CD8-positive, alpha-beta memory T cell (primary cell): ENCODE results near the gene DUSP2. TPM values are rescaled to one million over a fixed set of nuclear protein-coding genes. Genes with fewer than 3 reads are reported as not detected.
A peak's percentile ranks its signal among the peaks of the same experiment; 100 is the strongest.

Experiments
- CTCF ChIA-PET: fragments of 350-600 bp; sonication (Branson Sonifier 250); formaldehyde crosslinking; loops from one replicate; lab custom pipeline; 2021; ENCODE audit warnings: antibody characterized with exemption; lab: Charles Lee
- POLR2A ChIA-PET: fragments of 350-600 bp; sonication (Branson Sonifier 250); formaldehyde crosslinking; loops from one replicate; lab custom pipeline; 2021; ENCODE audit warnings: antibody characterized with exemption; lab: Charles Lee
- DNase-seq, 5 donors: peaks; one replicate each; pipeline versions ENCODE4 v3.0.0 to v3.0.0-alpha.2; 2020 to 2022; ENCODE audit warnings: mixed read lengths in 1 of 5
- H3K27ac ChIP-seq: one replicate; pipeline ENCODE4 v1.7.0; 2013; ENCODE audit warnings: low read depth, mild to moderate bottlenecking, low read length, moderate library complexity
- H3K27me3 ChIP-seq: 2 replicates; pipeline ENCODE4 v1.7.0; 2013; ENCODE audit warnings: low read length, mild to moderate bottlenecking; ENCODE audit not compliant: insufficient read depth, poor library complexity, severe bottlenecking
- H3K36me3 ChIP-seq: 2 replicates; pipeline ENCODE4 v1.7.0; 2013; ENCODE audit warnings: mild to moderate bottlenecking, low read length, moderate library complexity; ENCODE audit not compliant: insufficient read depth
- H3K4me1 ChIP-seq: 2 replicates; pipeline ENCODE4 v1.7.0; 2013; ENCODE audit warnings: mild to moderate bottlenecking, low read length, moderate library complexity; ENCODE audit not compliant: insufficient read depth
- H3K4me3 ChIP-seq: 2 replicates; pipeline ENCODE4 v1.7.0; 2013; ENCODE audit warnings: mild to moderate bottlenecking, low read length
- H3K9me3 ChIP-seq: 2 replicates; pipeline ENCODE4 v1.7.0; 2013; ENCODE audit warnings: mild to moderate bottlenecking, low read length
- H3K27ac Mint-ChIP-seq, 8 donors: one replicate each; pipeline ENCODE4 v1.8.0; 2020 to 2021; ENCODE audit warnings: mixed read lengths in 8 of 8, mild to moderate bottlenecking in 6 of 8, inconsistent platforms in 3 of 8, moderate library complexity in 3 of 8
- H3K27me3 Mint-ChIP-seq, 2 donors: one replicate each; pipeline ENCODE4 v1.8.0; 2020 to 2021; ENCODE audit warnings: mixed read lengths in 2 of 2, mild to moderate bottlenecking in 1 of 2, moderate library complexity in 1 of 2
- H3K36me3 Mint-ChIP-seq, 3 donors: one replicate each; pipeline ENCODE4 v1.8.0; 2020 to 2021; ENCODE audit warnings: mixed read lengths in 3 of 3, inconsistent platforms in 1 of 3, mild to moderate bottlenecking in 1 of 3
- H3K4me1 Mint-ChIP-seq, 3 donors: one replicate each; pipeline ENCODE4 v1.8.0; 2020 to 2021; ENCODE audit warnings: mixed read lengths in 3 of 3, inconsistent platforms in 1 of 3, mild to moderate bottlenecking in 1 of 3
- H3K4me3 Mint-ChIP-seq, 7 donors: one replicate each; pipeline ENCODE4 v1.8.0; 2020 to 2021; ENCODE audit warnings: mixed read lengths in 7 of 7, mild to moderate bottlenecking in 6 of 7, moderate library complexity in 4 of 7, inconsistent platforms in 2 of 7
- H3K9me3 Mint-ChIP-seq, 5 donors: one replicate each; pipeline ENCODE4 v1.8.0; 2020 to 2022; ENCODE audit warnings: mixed read lengths in 5 of 5, mild to moderate bottlenecking in 3 of 5, moderate library complexity in 2 of 5, inconsistent platforms in 1 of 5
- polyA plus RNA-seq: library from polyadenylated mRNA; unstranded; fragments of 300-500 nt; fragmentation: Illumina TruSeq; gene quantifications from one replicate; pipeline ENCODE4 v1.2.3, GENCODE V29; 2021
- total RNA-seq, 2 experiments: library from RNA; stranded (reverse); gene quantifications; one replicate each; pipeline ENCODE4 v1.2.3, GENCODE V29; 2021

The DUSP2 gene
- total and polyA plus RNA-seq, 3 experiments from 2014 or later, result 214 to 518 (median 237) TPM

- peaks cover 0 to 2% (median 0%) of the 10 kb centered on the region in 5 donors for H3K9me3 Mint-ChIP-seq
- DNase-seq, result no peak
- peak overlapping the region; percentile 70 to 89 (median 78) for H3K4me3 Mint-ChIP-seq
- peaks cover 9 to 19% (median 11%) of the 10 kb centered on the region in 3 donors for H3K4me1 Mint-ChIP-seq
- CTCF ChIA-PET, result interaction anchor here (2.2 to 2.4 kb wide), 2 partner anchors 28 to 59 kb away, joined by 7 to 16 read pairs; no protein-coding TSS in a partner anchor
- no peak overlapping the region for H3K4me3 ChIP-seq
- no peaks in the 10 kb centered on the region for H3K36me3 Mint-ChIP-seq
- H3K27ac Mint-ChIP-seq, result peak overlapping the region in 1 of 8 donors; percentile 38
- no peaks in the 10 kb centered on the region for H3K9me3 ChIP-seq
- no peaks in the 10 kb centered on the region for H3K27me3 ChIP-seq
- H3K27me3 Mint-ChIP-seq, result peaks cover 8 to 9% of the 10 kb centered on the region in 2 donors
- no peak overlapping the region for H3K27ac ChIP-seq
- POLR2A ChIA-PET, result interaction anchor here (0.5 kb wide), 1 partner anchor 92 kb away, joined by 15 read pairs; no protein-coding TSS in a partner anchor
- H3K4me1 ChIP-seq, result peaks cover 7% of the 10 kb centered on the region
- no peaks in the 10 kb centered on the region for H3K36me3 ChIP-seq
Measured at GRCh38 chr2:96114903-96115581, 30.2 kb downstream of the DUSP2 start.

DNA sequence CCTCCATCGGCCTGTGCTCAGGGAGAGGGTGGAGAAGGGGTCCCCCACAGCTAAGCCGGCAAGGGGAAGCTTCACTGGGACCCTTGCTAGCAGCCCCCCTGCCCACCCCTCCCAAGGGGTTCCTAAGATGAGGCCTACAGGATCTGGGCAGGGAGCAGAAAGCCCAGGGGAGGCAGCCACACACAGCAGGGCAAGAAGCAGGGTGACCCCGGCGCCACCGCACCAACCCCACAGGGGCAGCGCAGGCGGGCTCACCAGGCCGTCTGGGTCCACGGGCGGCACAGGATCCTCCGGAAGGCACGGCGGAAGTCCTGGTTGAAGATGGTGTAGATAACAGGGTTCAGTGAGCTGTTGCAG lies 30.7 kb downstream of the DUSP2 start:
- Mint-ChIP-seq H3K27ac (no peak overlapping the region), H3K36me3 (no peaks in the 10 kb centered on the region), H3K9me3 (peaks cover 0 to 2% (median 0%) of the 10 kb centered on the region in 5 donors), H3K27me3 (peaks cover 4 to 6% of the 10 kb centered on the region in 2 donors), H3K4me1 (peaks cover 9 to 16% (median 11%) of the 10 kb centered on the region in 3 donors), H3K4me3 (peak overlapping the region in 4 of 7 donors; percentile 37 to 56 (median 49))
- POLR2A ChIA-PET, result no interaction called here
- Histone ChIP-seq H3K4me3 (no peak overlapping the region), H3K27me3 (no peaks in the 10 kb centered on the region), H3K4me1 (peaks cover 7% of the 10 kb centered on the region), H3K9me3 (no peaks in the 10 kb centered on the region), H3K36me3 (no peaks in the 10 kb centered on the region), H3K27ac (no peak overlapping the region)
- DNase-seq, result no peak
- CTCF ChIA-PET, result interaction anchor here (2.2 kb wide), 1 partner anchor 60 kb away, joined by 7 read pairs; no protein-coding TSS in a partner anchor

DNA sequence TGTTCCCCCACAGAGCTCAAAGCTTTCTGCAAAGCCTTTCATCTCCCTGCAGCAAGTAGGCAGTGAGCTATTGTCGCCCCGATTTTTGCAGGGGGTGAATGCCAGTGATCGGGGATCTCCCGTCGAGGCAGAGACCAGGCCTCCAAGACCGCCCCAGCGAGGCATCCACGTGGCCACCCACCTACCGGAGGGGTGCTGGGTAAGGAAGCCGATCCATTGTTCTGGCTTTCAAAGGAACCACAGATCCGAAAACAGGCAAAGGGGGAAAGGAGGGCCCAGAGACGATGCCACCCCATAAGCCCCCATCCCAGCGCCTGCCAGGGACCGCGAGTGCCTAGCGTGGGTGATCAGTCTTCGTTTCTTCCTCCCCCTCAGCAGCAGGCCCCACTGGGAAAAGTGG lies 31.3 kb downstream of the DUSP2 start:
- ChIA-PET POLR2A (no interaction called here), CTCF (interaction anchor here (0.6 to 2.2 kb wide), 2 partner anchors 59 to 60 kb away, joined by 3 to 7 read pairs; no protein-coding TSS in a partner anchor)
- Histone ChIP-seq H3K27me3 (no peaks in the 10 kb centered on the region), H3K4me1 (peaks cover 7% of the 10 kb centered on the region), H3K36me3 (no peaks in the 10 kb centered on the region), H3K4me3 (no peak overlapping the region), H3K27ac (no peak overlapping the region), H3K9me3 (no peaks in the 10 kb centered on the region)
- Mint-ChIP-seq H3K36me3 (no peaks in the 10 kb centered on the region), H3K27me3 (peaks cover 2 to 4% of the 10 kb centered on the region in 2 donors), H3K4me3 (peak overlapping the region in 1 of 7 donors; percentile 52), H3K9me3 (peaks cover 0 to 2% (median 0%) of the 10 kb centered on the region in 5 donors), H3K4me1 (peaks cover 9 to 16% (median 11%) of the 10 kb centered on the region in 3 donors), H3K27ac (no peak overlapping the region)
- DNase-seq, result no peak

DNA sequence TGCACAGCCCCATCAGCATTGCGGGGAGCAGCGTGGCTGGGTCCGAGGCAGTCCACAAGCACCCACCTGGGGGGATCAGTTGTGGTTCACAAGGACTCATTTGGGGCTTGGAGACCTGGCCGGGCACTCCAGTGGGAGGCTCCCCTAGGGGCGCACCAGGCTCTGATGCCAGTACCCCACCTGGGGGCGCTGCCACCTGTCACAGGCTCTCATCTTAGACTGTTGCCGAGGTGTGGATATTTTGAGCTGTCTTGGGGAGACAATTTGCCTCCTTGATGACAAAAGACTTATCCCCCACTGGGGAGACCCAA lies 31.9 kb downstream of the DUSP2 start:
- H3K27ac Mint-ChIP-seq, result peak overlapping the region in 2 of 8 donors; percentile 36 to 61
- ChIA-PET CTCF (interaction anchor here (0.6 to 2.2 kb wide), 5 partner anchors 10 to 121 kb away, joined by 3 to 8 read pairs (median 3); no protein-coding TSS in a partner anchor), POLR2A (no interaction called here)
- H3K9me3 ChIP-seq, result no peaks in the 10 kb centered on the region
- no peak overlapping the region for H3K4me3 Mint-ChIP-seq
- peaks cover 9 to 16% (median 11%) of the 10 kb centered on the region in 3 donors for H3K4me1 Mint-ChIP-seq
- no peak overlapping the region for H3K4me3 ChIP-seq
- H3K36me3 ChIP-seq, result no peaks in the 10 kb centered on the region
- peaks cover 7% of the 10 kb centered on the region for H3K4me1 ChIP-seq
- peaks cover 0 to 2% (median 0%) of the 10 kb centered on the region in 5 donors for H3K9me3 Mint-ChIP-seq
- no peaks in the 10 kb centered on the region for H3K36me3 Mint-ChIP-seq
- H3K27ac ChIP-seq, result no peak overlapping the region
- no peak for DNase-seq
- no peaks in the 10 kb centered on the region for H3K27me3 ChIP-seq
- H3K27me3 Mint-ChIP-seq, result peaks cover 0 to 2% of the 10 kb centered on the region in 2 donors

- ChIA-PET CTCF (interaction anchor here (1.0 to 1.9 kb wide), 3 partner anchors 10 to 120 kb away, joined by 3 to 8 read pairs (median 3); no protein-coding TSS in a partner anchor), POLR2A (no interaction called here)
- no peak overlapping the region for H3K4me3 Mint-ChIP-seq
Measured at GRCh38 chr2:96112501-96113366, 32.5 kb downstream of the DUSP2 start.

DNA sequence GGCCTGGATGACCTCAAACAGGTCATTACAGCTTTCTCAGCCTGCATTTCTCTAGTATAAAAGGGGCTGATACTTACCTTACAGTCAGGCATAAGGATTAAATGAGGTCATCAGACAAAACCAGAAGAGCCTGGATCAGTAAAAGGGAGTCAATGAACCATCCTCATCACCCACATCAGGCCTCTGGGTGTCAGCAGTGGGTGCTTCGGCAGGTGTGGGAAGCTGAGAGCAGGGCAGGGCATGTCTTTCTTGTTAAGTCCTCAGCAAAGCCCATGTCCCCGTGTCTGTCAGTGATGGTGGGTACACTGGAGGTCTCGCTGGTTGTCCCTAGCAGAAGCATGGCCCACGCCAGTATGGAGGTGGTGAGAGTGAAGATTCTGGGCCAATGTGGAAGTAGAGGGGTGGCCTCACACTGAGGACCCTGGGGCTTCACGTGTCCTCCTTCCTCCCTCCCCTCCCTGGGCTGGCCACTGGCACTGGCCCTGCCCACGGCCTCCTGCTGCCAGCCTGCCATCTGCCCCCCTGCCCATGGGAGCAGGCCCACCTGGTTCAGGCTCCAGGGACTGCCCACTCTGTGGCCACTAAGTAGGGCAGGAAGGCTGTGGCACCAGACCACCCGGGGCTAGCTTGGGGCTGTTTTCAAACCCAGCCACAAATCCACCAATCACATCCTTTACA lies 33.3 kb downstream of the DUSP2 start:
- no peak overlapping the region for H3K4me3 ChIP-seq
- Mint-ChIP-seq H3K4me3 (no peak overlapping the region), H3K27me3 (peaks cover 0 to 2% of the 10 kb centered on the region in 2 donors), H3K36me3 (no peaks in the 10 kb centered on the region), H3K9me3 (peaks cover 0 to 2% (median 0%) of the 10 kb centered on the region in 5 donors), H3K4me1 (peaks cover 5 to 8% (median 5%) of the 10 kb centered on the region in 3 donors), H3K27ac (peak overlapping the region in 2 of 8 donors; percentile 17 to 41)
- no peaks in the 10 kb centered on the region for H3K27me3 ChIP-seq
- no peaks in the 10 kb centered on the region for H3K9me3 ChIP-seq
- H3K4me1 ChIP-seq, result no peaks in the 10 kb centered on the region
- H3K27ac ChIP-seq, result no peak overlapping the region
- DNase-seq, result no peak
- no peaks in the 10 kb centered on the region for H3K36me3 ChIP-seq
- POLR2A ChIA-PET, result no interaction called here
- CTCF ChIA-PET, result interaction anchor here (1.9 kb wide), 1 partner anchor 63 kb away, joined by 8 read pairs; no protein-coding TSS in a partner anchor

More at GRCh38 chr2:96112501-96113366, 32.5 kb downstream of the DUSP2 start:
- Histone ChIP-seq H3K36me3 (no peaks in the 10 kb centered on the region), H3K4me1 (peaks cover 7% of the 10 kb centered on the region), H3K27ac (no peak overlapping the region), H3K4me3 (no peak overlapping the region), H3K27me3 (no peaks in the 10 kb centered on the region), H3K9me3 (no peaks in the 10 kb centered on the region)
- H3K9me3 Mint-ChIP-seq, result peaks cover 0 to 2% (median 0%) of the 10 kb centered on the region in 5 donors
- H3K27me3 Mint-ChIP-seq, result peaks cover 0 to 2% of the 10 kb centered on the region in 2 donors
- no peak for DNase-seq
- no peaks in the 10 kb centered on the region for H3K36me3 Mint-ChIP-seq
- no peak overlapping the region for H3K27ac Mint-ChIP-seq
- H3K4me1 Mint-ChIP-seq, result peaks cover 9 to 14% (median 10%) of the 10 kb centered on the region in 3 donors

DNA sequence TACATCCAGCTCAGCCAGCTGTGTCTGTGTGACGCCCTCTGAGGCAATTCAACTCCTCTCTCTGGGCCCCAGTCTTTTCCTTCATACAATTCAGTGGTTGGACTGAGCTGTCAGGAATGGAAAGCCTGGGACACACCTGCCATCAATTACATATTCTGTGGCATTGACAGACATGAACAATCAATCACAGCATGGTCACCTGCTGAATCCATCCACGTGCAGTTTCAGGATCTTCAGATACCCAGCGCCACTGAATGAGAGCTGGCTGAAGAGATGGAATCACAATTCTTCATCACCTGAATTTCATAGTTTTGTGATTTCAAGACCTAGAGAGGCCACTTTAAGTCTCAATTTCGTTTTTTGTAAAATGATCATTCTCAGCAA lies 34.0 kb downstream of the DUSP2 start:
- Mint-ChIP-seq H3K27ac (no peak overlapping the region), H3K36me3 (no peaks in the 10 kb centered on the region), H3K9me3 (peaks cover 0 to 2% (median 2%) of the 10 kb centered on the region in 5 donors), H3K27me3 (peaks cover 0 to 2% of the 10 kb centered on the region in 2 donors), H3K4me1 (peaks cover 5 to 8% (median 5%) of the 10 kb centered on the region in 3 donors), H3K4me3 (no peak overlapping the region)
- Histone ChIP-seq H3K27me3 (no peaks in the 10 kb centered on the region), H3K36me3 (no peaks in the 10 kb centered on the region), H3K27ac (no peak overlapping the region), H3K4me1 (no peaks in the 10 kb centered on the region), H3K9me3 (no peaks in the 10 kb centered on the region), H3K4me3 (no peak overlapping the region)
- ChIA-PET CTCF (interaction anchor here (1.9 kb wide), 1 partner anchor 64 kb away, joined by 8 read pairs; no protein-coding TSS in a partner anchor), POLR2A (no interaction called here)
- no peak for DNase-seq
